Epithelial cell of prostate (primary cell): ENCODE results near the gene NPPA.

Source experiments
- DNase-seq: peaks from one replicate; pipeline ENCODE4 v3.0.0-alpha.2; 2011; ENCODE audit warnings: low read depth, low spot score
- H3K27ac ChIP-seq: fragments of 450-650 bp; 2 replicates; pipeline ENCODE4 v1.5.1; 2017; ENCODE audit warnings: mild to moderate bottlenecking

Gene NPPA

DNA sequence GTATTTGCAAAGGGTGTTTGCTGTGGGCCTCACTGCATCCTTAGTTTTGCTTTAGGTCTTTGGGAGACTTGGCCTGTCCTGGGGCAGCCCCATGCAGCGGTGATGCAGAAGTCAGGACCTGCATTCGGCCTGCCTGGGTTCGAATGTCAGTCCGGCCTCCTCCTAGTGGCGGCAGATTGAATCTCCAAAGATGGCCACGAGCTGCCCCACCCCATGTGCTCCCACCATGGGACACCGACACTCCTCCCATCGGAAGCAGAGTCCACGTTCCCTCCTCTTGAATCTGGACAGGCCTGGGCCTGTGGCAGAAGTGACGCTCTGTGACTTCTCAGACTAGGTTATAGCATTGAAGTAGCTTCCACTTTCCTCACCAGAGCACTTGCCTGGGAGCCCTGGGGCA, 27.5 kb upstream of the NPPA start:
- no peak overlapping the region for H3K27ac ChIP-seq
- DNase-seq, result no peak

GRCh38 chr1:11874624-11875023, 27.0 kb upstream of the NPPA start:
- no peak overlapping the region for H3K27ac ChIP-seq

GRCh38 chr1:11874258-11874562, 26.6 kb upstream of the NPPA start:
- H3K27ac ChIP-seq, result no peak overlapping the region
- no peak for DNase-seq

More at GRCh38 chr1:11874624-11875023, 27.0 kb upstream of the NPPA start:
- no peak for DNase-seq

DNA sequence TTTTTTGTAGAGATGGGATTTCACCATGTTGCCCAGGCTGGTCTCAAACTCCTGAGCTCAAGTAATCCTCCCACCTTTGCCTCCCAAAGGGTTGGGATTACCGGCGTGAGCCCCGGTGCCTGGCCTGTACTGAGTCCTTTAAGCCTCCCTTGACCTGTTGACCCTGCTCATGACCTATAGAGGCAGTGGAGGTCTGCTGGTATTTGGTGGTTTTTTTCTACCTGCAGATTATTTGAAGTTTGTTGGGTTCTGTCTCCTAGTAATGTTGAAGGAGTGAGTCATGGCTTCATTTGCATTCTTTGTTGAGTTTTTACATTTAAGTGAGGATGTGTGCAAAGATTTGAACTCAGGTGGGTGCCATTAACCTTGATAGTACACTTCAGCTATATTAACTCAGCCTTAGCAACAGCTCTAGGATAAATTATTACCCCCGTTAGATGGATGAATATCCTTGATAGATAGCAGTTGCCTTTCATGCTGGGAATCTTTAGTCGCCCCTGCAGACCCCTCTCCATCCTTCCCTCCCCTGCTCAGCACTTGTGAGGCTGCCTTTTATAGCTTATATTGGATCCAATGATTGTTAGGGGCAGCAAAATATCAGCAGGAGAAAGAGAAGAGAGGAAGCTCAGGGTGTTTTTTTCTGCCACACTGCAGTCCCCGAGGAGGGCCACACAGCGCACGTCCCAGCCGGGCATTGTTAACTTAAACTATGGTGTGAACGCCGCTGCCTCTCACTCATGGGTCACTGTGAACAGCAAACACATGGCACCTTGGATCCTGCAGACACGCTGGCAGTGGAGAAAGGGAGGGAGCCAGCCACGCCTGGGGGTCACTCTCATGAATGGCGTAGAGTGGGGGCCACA, 26.0 kb upstream of the NPPA start:
- DNase-seq, result no peak
- H3K27ac ChIP-seq, result no peak overlapping the region

DNA sequence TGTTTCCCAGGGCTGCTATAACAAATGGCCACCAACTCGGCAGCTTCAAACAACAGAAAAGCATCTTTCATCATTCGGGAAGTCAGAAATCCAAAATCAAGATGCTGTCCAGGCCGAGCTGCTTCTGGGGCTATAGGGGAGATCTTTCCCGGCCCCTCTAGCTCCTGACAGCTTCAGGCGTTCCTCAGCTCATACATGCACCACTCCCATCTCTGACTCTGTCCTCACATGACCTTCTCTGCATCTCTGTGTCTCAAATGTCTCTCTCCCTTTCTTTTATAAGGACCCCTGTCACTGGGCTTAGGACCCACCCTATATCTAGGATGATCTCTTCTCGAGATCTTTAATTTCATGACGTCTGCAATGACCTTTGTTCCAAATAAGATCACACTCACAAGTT, 25.0 kb upstream of the NPPA start:
- DNase-seq, result no peak
- H3K27ac ChIP-seq, result no peak overlapping the region

DNA sequence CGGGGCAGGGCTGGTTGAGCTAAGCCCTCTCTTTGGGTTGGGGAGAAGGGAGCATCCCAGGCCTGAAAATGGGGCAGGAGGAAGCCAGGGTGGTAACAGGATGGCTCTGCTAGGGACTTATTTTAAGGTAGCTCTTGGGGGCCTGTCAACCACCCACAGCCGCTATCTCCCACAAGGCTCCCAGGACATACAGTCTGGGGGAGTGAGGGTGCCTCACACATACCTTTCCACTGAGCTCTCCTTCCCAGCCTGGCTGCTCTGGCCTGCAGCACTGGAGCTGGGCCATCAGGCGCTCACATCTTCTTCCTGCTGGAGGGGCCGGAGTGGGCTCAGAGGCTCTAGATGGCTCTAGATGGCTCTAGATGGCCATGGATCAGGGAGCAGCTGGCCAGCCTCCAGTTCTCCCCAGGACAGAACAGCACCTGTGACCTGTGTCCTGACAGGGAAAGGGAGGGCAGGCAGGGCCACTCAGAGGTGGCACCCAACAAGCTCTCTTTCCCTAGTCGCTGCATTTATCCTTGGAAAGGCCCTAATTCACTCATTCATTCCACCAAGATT, 22.1 kb upstream of the NPPA start:
- H3K27ac ChIP-seq, result no peak overlapping the region
- DNase-seq, result no peak

DNA sequence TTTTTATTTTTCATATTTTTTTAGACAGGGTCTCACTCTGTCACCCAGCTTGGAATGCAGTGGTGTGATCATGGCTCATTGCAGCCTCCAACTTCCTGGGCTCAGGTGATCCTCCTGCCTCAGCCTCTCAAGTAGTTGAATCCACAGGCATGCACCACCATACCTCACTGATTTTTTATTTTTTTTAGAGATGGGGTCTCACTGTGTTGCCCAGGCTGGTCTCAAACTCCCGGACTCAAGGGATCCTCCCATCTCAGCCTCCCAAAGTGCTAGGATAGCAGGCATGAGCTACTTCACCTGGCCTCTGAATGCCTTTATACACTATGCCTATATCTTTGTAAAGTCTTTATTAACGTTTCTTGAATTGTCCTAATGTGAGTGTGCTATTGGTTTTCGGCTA, 21.5 kb upstream of the NPPA start:
- H3K27ac ChIP-seq, result no peak overlapping the region
- no peak for DNase-seq

- no peak overlapping the region for H3K27ac ChIP-seq
- no peak for DNase-seq
Measured at GRCh38 chr1:11868331-11868980, 20.9 kb upstream of the NPPA start.

GRCh38 chr1:11862890-11863289, 15.3 kb upstream of the NPPA start:
- no peak overlapping the region for H3K27ac ChIP-seq
- DNase-seq, result no peak

- H3K27ac ChIP-seq, result no peak overlapping the region
- DNase-seq, result no peak
Measured at GRCh38 chr1:11860587-11860986, 13.0 kb upstream of the NPPA start.

GRCh38 chr1:11860083-11860482, 12.5 kb upstream of the NPPA start:
- DNase-seq, result no peak
- no peak overlapping the region for H3K27ac ChIP-seq

GRCh38 chr1:11858968-11859871, 11.6 kb upstream of the NPPA start:
- no peak overlapping the region for H3K27ac ChIP-seq
- no peak for DNase-seq

- H3K27ac ChIP-seq, result no peak within 1 kb of the TSS
- no peak for DNase-seq
Measured at GRCh38 chr1:11858613-11858967, 11.0 kb upstream of the NPPA start, which contains the start of gene NPPB. NPPB (minus strand) TSS chr1:11858945; CDS start chr1:11858833, 112 bp downstream.

GRCh38 chr1:11858158-11858557, 10.6 kb upstream of the NPPA start:
- H3K27ac ChIP-seq, result no peak overlapping the region
- no peak for DNase-seq

DNA sequence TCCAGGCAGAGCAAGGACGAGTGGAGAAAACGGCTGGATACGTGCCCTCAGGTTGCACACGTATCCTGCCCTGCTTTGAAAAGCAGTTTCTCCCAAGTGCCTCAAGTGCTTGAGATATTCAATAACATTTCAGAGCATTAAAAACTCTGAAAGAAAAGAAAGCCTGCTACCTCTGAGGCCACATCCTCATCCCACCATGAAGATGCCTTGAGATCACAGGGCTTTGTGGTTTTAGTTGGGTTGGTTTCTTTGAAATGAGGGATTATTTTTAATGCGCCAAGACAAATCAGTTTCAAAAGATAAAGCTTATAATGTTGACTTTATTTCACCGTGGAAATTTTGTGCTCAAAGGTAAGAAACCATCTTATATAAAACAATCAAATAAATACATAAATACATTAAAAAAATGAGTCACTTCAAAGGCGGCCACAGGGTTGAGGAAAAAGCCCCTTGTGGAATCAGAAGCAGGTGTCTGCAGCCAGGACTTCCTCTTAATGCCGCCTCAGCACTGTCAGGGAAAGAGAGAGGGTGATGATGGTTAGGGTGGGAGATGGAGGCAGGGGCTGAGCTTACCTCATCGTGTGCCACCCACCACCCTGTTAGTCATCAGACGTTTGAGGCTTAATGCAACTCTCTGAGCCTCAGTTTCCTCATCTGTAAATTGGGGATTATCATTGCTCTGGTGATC, 9.7 kb upstream of the NPPA start:
- DNase-seq, result no peak

GRCh38 chr1:11856698-11857097, 9.1 kb upstream of the NPPA start:
- no peak overlapping the region for H3K27ac ChIP-seq
- DNase-seq, result no peak

More for the DNA sequence above, 9.7 kb upstream of the NPPA start:
- no peak overlapping the region for H3K27ac ChIP-seq

- H3K27ac ChIP-seq, result no peak overlapping the region
- no peak for DNase-seq
Measured at GRCh38 chr1:11855430-11855829, 7.8 kb upstream of the NPPA start.

GRCh38 chr1:11854519-11854918, 6.9 kb upstream of the NPPA start:
- no peak overlapping the region for H3K27ac ChIP-seq
- DNase-seq, result no peak

DNA sequence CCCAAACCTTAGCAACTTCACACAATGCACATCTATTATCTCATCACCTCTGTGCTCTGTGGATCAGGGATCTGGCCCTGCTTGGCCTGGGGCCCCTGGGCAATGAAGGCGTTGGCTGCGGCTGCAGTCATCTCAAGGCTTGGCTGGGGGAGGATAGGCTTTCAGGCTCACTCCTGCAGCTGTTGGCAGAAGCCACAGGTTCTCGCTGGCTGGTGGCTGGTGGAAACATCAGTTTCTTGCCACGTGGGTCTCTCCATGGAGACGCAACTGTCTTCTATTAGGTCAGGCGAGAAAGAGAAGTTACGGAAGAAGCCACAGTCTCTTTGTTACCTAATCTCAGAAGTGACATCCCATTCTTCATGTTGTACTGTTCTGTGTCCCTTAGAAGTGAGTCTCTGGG, 3.6 kb upstream of the NPPA start:
- no peak overlapping the region for H3K27ac ChIP-seq
- no peak for DNase-seq

- DNase-seq, result no peak
- no peak overlapping the region for H3K27ac ChIP-seq
Measured at GRCh38 chr1:11850156-11850555, 2.6 kb upstream of the NPPA start.
